LHCN-M2 (cell line): ENCODE results near the gene ATP11B. TPM values are rescaled to one million over a fixed set of nuclear protein-coding genes. Genes with fewer than 3 reads are reported as not detected.
"Not testable (repeated sequence)": the region's sequence is repeated elsewhere in the genome, so short reads cannot be mapped to it uniquely, and the experiment has no call there.

ENCODE experiments used
- DNase-seq: peaks from one replicate; pipeline ENCODE4 v3.0.0-alpha.2; 2012; ENCODE audit warnings: low read depth
- total RNA-seq: library from RNA; depleted of rRNA; stranded (reverse); fragments of >200 nt; gene quantifications from 2 replicates; pipeline ENCODE4 v1.2.3, GENCODE V29; 2014

Gene ATP11B
- total RNA-seq, 1 experiment from 2014 or later = 47.2 TPM

DNA sequence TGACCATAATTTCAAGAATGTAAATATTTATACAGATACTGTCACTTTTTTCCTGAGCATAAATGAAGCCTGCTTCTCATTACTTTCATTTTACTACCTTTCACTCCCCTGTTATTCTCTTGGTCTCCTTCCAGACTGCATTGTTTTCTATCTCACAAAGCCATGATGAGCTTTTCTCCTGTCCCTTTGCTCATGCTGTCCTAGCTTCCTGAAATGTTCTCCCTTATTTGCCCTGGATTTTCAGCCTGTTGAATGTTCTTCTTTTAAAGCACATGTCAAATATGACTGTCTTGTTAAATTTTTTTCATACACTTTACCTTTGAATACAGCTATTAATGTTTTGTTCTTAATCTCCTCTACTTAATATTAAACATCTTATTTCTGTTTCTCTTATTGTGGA, 31.7 kb downstream of the ATP11B start:
- no peak for DNase-seq

DNA sequence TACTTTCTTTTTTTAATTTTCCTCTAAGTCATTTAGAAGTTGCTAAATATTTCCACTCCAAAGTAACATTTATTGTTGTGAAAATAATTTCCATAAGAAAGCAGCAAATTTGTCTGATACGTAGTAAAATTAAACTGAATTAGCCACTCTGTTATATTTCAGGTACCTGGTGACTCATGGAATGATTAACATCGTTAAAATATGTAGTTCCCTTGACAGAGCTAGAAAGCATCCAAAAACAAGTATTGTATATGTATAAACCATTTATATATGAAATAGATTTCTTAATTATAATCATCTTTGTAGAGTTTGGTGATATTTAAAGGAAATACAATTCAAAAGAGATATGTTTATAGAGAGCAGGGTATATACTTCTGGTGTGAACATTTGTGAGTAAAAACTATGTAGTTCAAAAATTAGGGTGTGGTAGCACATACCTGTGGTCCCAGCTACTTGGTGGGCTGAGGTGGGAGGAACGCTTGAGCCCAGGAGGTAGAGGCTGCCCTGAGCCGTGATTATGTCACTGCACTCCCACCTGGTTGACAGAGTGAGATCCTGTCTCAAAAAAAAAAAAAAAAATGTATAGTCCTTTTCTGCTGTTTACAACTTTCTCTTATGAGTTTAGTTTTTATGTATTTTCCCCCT, 36.6 kb downstream of the ATP11B start:
- no peak for DNase-seq

DNA sequence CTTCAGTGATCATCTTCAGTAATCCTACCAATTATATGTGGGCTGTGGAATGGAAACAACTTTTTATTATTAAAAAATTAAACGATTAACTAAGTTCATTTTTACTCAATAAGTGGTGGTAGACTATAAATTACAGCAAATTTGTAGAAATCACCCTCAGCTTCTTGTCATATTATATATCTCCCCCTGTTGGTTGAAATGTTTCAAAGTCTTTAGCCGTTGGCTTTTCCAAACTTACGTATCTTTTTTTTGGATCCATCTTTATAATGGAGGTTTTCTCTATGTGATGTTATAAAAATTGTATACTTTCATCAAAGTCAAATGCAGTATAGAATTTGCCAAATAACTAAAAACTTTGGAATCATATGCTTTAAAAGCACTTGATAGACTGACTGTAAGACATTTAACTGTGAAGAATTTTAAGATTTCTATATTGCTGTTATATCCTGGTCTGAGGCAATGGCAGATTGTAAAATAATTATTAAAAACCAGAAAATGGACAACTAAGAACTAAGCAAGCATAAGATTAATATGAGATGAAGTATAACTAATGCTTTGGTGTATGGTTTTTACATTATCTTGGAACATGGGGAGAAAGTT, 44.7 kb downstream of the ATP11B start:
- DNase-seq = peak; percentile 33

DNA sequence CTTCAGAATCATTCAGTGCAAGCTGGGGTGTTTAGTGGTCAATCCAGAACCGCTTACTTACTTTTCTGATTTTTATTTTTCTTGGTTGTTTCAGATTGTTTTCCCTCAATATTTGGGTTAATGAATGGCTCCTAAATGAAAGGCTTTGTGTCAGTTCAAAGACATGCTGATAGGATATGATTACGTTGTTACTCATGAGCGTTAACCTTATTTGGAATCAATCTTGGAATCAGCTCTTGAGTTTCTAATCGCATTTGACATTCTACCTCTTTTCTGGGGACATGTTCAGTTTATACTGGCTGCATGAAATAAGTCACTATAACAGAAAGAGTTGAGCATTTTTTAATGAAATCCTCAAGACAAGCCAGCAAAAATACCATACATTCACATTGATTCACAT, 50.2 kb downstream of the ATP11B start:
- peak; percentile 5 for DNase-seq

DNA sequence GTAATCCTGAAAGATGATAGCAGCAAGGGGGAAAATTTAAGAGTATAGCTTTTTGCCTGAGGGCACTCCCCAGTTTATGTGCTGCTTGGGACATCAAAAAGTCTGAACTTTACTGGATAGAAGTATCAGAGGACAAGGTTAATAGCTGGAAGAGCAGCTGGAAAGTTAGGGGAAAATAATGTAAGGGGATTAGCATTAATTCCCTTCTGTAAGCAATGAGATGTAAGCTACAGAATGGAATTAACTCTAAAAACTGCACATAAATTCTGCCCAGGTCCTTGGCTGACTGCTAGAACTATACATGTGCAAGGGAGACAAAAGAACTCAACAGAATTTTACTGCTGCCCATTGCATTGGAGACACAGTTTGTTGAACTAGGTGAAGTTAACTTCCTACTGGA, 55.6 kb downstream of the ATP11B start:
- no peak for DNase-seq

DNA sequence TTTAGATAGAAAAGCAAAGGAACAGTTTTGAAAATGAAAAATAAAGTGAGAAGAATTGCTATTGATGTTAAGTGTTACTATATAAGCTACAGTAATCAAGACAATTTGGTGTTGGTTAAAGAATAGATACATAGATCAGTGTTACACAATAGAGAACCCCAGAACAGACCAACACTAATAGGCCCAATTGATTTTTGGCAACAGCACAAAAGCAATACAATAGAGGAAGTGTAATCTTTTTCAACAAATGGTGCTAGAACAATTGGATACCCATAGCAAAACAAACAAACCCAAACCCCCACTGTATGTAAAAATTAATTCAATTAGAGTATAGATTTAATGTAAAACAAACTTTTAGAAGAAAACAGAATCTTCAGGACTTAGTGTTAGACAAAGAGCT, 61.8 kb downstream of the ATP11B start:
- DNase-seq = no peak

DNA sequence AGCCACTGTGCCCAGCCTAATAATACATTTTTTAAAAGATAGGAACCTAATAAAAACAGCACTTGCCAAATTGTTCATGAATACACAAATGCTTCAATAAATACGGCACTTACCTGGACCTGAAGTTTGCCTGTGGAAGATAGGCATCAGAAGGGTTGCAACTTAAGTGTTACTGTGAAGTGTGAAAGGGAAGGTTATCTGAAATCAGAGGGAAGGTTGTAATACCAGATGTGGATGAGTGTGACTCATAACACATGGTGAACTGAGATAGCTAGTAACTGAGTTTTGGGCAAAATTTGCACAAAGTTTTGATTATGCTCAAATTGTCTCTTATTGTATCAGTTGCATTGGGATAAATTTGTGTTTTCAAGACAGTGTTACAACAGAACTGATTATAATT, 68.0 kb downstream of the ATP11B start:
- DNase-seq = no peak

DNA sequence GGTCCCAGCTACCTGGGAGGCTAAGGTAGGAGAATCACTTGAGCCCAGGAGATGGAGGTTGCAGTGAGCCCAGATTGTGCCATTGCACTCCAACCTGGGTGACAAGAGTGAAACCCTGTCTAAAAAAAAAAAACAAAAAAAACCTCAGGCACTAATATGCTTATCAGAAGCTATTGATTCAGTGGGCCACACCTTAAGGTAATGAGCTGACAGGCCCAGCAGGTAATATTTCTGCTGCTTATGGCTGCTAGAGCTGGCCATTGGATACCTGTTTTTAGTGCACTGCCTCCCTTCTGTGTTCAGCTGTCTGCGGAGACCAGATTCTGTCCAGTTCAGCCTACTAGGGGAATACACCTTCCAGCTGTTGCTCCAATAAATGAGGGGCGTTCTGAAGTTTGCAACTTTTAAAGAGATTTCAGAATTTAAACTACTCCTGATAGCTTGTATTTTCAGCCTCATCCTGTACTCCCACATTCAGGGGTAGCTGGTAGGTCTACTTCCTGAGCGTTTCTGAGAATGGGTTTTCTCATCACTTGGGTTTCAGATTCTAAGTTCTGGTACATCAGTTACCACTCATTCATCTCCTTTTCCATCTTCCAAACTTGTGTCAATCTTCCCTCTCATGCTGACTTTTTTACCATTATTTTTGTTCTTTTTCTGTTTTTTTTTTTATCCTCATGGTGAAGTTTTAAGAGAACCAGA, 69.0 kb downstream of the ATP11B start:
- no peak for DNase-seq

DNA sequence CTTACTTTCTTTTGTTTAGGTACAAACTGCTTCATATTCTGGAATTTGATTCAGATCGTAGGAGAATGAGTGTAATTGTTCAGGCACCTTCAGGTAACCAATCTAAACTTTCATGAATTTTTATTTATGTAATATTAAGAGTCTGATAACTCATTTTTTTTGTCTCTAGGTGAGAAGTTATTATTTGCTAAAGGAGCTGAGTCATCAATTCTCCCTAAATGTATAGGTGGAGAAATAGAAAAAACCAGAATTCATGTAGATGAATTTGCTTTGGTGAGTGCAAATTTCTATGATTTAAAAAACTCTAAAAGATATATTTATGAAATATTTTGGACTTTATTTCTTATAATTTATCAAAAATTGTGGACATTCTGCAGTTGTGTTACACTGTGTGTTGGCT, 75.8 kb downstream of the ATP11B start:
- no peak for DNase-seq

DNA sequence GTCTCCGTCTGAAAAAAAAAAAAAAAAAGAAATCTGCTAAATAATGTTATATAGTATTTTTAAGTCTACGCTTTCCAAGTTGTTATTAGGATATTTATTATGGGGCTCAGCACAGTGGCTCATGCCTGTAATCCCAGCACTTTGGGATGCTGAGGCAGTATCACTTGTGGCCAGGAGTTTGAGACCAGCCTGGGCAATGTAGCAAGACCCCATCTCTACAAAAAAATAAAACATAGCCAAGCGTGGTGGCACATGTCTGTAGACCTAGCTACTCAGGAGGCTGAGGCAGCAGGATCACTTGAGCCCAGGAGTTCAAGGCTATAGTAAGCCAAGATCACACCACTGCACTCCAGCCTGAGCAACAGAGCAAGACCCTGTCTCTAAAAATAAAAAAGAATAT, 77.6 kb downstream of the ATP11B start:
- DNase-seq = not testable (repeated sequence)

DNA sequence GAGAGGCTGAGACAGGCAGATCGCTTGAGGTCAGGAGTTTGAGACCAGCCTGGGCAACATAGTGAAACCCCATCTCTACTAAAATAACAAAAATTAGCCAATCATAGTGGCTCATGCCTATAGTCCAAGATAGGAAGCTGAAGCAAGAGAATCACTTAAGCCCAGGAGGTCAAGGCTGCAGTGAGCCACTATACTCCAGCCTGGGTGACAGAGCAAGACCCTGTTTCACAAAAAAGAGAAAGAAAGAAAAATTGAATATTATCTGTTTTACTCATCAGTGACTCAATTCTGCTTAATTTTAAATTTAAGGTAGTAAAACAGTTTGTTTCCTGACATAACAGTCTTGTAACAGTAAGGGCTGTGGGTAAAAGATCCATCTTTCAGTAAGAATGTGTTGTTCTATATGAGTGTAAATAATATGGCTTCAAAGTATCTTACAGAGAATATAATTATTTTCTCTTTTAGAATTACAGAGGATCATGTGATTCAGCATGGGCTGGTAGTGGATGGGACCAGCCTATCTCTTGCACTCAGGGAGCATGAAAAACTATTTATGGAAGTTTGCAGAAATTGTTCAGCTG, 85.8 kb downstream of the ATP11B start:
- DNase-seq = peak; percentile 2

DNA sequence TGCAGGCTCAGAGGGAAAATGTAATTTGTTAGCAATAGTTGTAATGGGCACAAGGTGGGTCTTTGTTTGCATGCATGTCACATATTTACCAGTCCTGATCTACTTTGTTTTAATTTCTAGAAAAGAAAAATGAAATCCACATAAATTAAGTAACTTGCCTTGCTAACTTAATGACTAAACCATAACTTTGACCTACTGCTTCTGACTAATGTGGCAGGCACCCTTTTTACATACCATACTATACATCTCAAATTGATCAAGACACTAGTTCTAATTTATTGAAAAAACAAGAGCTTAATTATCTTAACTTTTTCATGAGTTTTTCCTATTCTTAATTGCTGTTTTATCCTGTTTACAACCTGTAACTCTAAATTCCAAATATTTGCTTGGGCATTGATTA, 93.2 kb downstream of the ATP11B start:
- no peak for DNase-seq

DNA sequence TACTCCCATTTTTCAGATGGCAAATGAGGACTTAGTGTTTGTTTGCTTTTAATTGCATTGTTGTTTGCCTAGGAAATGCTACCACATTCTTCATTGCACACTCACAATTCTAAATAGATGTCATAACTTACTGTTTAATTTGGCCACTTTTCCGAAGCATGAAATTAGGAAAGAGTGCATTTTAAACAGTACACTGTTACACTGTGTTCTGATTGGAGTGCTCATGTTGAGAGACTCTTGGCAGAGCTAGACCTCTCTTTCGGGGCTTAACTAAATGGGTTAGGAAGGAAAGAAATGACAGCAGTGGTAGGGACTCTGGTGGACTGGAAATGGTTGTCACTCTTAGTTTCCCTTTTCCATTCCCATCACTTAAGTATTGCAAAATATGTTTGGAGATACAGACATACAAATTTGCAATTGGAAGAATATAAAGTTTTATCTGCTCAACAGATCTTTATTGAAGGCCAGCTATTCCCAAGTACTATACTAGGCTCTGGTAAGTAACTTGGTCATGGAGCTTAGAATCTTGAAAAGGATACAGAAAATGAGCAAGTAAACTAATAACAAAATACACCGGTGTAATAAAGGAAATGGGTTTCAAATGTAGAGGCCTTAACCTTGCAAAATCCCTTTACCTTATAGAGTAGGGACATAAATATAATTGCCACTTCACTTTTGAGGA, 96.8 kb downstream of the ATP11B start:
- no peak for DNase-seq

DNA sequence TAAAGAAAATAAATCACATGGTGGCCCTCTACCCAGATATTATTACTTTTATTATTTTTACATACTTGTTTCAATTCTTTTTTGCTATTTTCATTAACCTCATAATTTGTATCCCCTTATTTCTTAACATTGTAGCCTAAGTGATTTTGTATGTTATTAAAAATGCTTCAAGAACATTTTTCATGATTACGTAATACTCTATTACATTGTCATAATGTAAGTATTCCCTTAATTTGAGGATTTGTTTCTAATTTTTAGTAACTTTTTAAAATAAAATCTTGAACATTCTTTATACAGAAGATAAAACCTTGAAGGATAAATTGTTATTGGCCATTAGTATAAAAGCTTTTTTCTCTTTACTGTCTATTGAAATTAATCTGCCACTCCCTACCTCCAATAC, 98.1 kb downstream of the ATP11B start:
- no peak for DNase-seq

DNA sequence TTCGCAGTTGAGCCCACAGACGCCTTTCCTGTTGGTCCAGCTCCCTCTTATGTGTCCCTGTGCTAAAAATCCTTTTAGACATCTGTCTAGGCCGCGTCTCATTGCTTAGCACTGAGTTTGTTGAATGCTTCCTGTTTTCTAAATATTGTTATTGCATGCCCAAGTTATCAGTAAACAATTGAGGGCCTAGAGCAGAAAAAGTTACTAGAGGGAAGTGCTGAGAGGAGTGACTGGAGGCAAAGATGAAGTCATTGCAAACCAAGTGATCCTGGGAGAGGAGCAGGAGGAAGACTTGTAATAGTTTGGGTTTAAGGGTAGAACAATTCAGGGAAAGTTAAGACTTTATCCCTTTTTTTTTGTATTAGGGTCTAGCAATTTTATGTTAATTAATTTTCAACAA, 98.9 kb downstream of the ATP11B start:
- DNase-seq = no peak

DNA sequence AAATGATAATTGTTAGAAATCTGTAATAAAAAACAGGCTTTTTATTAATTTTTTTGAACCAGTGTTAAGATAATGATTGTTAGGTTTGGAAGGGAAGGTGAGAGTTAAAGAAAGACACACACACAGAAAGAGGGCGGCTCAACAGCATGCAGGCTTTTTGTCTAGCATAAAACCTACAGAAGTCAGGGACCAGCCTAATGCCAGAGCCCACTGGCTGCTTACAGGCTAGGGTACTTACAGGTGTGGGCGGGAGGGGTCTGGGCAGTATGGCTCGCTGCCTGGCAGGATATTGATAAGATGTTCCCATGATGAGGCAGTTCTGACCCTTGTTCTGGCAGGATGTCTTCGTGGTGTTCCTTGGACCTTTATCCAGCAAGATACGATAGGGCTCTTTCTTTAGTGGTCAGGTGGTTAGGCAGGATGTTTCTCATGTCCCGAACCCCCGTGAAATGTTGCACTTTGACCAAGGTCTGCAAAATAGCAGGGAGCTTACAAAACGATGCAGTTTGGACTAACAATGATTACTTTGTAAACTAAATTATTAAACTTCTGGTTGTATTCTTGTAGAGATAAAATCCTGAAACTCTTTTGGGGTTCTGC, 102.3 kb downstream of the ATP11B start:
- no peak for DNase-seq

DNA sequence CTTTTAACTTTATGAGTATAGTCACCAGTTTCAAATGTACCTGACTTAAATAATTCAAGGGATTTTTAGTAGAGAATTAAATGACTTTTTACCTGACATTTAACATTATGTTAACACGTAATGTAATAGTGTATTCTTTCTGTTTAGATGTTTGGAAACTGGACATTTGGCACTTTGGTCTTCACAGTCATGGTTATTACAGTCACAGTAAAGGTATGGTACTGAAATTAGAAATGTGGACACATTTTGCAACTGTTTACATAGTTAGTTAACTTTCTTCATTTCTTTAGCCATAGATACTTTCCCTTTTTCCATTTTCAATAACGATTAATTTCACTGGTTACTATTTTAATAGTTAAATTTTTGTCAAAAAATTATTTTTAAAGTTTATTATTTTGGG, 103.2 kb downstream of the ATP11B start:
- DNase-seq = no peak

DNA sequence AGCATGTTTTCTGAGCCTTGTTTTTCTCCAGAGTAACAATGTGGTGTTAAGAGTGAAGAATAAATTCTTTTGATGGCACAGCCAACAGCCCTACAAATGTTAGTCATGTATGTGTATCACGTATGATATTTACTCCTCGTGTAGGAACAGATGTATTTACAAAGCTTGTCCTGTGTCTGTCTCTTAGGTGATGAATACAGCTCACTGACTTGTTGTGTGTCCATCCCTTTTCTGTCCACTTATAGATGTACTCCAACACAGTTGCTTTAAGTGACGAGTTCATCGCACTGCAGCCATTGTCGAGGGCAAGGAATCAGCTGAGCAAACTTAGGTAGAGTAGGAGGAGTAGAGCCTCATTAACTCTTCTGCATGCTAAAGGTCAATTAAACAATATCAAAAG, 108.9 kb downstream of the ATP11B start:
- no peak for DNase-seq

DNA sequence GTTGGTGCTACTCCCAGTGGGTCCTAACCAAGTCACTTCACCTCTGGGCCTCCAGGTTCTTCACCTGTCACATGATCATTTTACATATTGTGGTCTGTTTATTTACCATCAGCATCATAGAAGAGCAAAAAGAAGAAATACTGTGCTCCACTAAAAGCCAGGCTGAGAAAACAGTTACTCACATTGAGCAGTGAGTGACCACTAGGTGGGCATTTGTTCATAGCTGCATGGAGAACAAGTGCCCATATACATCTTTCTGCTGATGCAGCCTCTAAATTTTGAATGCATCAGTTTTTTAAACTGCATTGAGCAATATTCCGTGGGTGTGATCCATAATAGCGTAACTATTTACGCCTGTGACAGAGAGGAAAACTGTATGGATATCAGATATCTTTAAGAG, 110.9 kb downstream of the ATP11B start:
- DNase-seq = no peak

DNA sequence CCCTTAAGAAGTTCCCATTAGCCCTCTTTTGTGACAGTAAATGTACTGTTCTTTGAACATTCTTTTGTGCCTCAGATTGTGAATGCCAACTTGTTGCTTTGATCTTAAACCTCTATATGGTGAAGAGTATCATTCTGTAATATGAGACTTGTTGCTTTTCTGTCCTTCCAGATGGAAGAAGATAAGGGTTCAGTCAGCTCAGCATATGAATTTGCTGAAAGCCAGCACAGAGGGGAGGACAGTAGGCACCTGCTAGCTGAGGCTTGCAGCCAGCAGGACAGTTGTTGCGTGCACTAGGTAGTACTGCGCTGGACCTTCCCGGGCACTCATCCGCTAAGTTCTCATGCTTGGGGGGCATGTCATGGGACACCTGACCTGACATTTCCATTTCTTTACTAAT, 112.3 kb downstream of the ATP11B start:
- DNase-seq = no peak

DNA sequence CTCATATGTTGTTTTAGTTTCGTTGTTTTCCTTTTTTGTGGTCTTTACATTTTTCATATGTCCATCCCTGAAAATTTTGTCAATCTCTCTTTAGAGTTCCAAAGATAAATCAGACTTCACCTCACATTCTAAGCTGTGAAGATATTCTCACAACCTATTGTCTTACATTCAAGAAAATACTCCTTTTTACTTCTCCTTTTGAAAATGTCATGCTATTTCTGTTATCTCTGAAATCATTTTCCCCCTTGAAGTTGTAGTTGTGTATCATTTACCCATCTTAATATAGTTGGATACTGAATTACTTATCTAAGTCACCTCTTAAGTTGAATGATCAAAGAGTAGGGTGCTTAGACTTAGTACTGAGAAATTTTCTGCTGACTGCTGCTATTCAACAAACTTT, 112.7 kb downstream of the ATP11B start:
- DNase-seq = no peak

DNA sequence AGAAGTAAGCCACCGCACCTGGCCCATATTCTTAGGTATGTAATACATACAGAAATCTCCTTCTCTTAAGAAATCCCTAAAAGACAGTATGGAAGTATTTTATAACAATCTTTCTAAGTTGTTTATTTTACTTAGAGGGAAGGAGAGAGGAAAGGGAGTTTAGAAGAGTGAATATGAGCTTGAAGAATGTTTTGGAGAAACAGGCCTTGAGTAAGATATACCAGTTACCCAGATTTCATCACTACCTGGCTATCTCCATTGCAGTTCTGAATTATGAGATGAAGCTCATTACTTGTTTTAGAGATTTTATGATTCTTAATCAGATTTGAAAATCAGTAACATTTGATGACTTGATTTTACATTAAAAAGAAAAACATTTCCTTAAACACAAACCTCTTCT, 115.2 kb downstream of the ATP11B start:
- no peak for DNase-seq
